NOMO-1 treated with dmso at 0.1 percent for 144 hours (cell line): ENCODE measurements around the gene SBK2.
"Not testable (repeated sequence)": the region's sequence is repeated elsewhere in the genome, so short reads cannot be mapped to it uniquely, and the experiment has no call there.

Experiments
- DNase-seq: peaks from one replicate; lab custom pipeline; 2025; ENCODE audit not compliant: unreplicated experiment; lab: John Stamatoyannopoulos, UW

Gene SBK2, protein sequence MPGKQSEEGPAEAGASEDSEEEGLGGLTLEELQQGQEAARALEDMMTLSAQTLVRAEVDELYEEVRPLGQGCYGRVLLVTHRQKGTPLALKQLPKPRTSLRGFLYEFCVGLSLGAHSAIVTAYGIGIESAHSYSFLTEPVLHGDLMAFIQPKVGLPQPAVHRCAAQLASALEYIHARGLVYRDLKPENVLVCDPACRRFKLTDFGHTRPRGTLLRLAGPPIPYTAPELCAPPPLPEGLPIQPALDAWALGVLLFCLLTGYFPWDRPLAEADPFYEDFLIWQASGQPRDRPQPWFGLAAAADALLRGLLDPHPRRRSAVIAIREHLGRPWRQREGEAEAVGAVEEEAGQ

DNA sequence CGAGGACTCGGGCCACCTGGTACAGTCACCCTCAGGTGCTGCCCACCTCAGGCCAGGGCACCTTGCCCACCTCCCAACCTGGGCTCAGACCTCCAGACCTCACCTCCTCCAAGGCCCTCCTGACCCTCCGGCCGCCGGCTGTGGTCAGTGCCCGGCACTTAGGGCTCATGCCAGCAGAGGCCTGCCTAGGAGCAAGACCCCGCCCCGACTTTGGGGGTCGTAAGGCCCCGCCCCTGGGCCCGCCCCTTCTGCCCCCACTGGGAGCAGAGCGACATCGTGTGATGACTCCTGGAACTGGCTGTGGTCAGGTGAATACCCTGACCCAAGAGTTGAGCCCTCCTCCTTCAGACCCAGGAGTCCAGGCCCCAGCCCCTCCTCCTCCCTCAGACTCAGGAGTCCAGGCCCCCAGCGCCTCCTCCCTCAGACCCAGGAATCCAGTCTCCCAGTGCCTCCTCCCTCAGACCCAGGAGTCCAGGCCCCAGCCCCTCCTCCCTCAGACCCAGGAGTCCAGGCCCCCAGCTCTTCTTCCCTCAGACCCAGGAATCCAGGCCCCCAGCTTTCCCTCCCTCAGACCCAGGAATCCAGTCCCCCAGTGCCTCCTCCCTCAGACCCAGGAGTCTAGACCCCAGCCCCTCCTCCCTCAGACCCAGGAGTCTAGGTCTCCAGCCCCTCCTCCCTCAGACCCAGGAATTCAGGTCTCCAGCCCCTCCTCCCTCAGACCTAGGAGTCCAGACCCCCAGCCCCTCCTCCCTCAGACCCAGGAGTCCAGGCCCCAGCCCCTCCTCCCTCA lies at the start of gene SBK2:
TSS of gene SBK2 (minus strand) at position 183 of the 790 bp plus-strand sequence. CDS start 839 bp downstream, outside the sequence.
- no peak for DNase-seq

DNA sequence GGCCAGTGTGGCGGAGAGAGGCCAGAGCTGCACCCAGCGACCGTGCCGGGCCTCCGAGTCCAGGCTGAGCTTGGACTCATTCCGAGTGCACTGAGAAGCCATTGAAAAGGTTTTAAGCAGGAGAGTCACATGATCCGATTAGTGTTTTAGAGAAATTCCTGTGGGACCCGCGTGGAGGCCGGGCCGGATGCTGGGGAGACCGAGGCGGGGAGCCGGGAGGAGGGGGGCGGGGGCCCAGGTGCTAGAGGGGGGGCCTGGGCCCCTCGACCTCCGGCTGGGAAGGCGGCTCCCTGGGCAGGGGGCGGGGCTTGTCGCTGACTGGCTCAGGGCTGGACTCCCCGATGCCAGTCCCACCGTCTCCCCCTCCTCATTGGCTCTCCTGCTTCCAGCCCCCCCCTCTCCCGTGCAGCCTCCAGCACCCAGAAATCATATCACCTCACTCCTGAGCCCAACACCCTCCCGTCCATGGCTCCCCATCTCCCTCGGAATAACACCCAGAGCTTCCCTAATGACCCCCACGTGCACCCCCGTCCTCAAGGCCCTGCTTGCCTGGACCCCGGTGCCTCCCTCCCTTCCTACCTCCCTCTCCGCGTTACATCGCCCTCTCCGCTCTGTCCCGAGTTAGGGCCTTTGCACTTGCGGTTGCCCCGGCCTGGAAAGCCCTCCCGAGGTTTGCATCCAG lies 48.9 kb upstream of the SBK2 start:
- no peak for DNase-seq

DNA sequence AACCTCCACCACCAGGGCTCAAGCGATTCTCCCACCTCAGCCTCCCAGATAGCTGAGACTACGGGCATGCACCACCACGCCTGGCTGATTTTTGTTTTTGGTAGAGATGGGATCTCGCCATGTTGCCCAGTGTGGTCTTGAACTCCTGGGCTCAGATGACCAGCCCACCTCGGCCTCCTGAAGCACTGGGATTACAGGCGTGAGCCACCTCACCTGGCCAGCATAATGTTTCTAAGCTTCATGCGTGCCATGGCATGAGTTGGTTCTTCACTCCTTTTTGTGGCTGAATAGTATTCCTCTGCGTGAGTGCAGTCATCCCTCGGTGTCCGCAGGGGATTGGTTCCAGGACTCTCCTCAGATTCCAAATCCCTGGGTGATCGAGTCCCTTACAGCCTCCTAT lies 47.9 kb upstream of the SBK2 start:
- DNase-seq, result no peak

DNA sequence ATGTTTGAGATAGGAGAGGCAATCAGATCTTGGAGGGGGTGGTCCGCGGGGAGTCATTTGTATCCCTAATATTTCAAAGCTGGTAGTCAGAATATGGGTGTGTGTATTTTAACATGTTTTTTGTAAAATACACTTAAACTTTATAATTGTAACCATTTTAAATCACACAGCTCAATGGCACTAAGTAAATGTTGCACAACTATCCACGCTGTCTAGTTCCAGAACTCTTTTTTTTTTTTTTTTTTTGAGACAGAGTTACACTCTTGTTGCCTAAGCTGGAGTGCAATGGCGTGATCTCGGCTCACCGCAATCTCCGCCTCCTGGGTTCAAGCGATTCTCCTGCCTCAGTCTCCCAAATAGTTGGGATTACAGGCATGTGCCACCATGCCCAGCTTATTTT lies 47.0 kb upstream of the SBK2 start:
- DNase-seq, result not testable (repeated sequence)

DNA sequence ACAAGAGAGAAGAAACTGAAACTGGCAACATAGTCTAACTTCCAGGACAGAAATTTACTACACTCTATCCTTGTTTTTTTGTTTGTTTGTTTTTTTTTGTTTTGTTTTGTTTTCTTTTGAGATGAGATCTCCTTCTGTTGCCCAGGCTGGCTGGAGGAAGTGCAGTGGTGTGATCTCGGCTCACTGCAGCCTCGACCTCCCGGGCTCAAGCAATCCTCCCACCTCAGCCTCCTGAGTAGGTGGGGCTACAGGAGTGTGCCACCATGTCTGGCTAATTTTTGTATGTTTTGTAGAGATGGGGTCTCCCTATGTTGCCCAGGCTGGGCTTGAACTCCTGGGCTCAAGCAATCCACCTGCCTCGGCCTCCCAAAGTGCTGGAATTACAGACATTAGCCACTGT lies 45.4 kb upstream of the SBK2 start:
- not testable (repeated sequence) for DNase-seq

DNA sequence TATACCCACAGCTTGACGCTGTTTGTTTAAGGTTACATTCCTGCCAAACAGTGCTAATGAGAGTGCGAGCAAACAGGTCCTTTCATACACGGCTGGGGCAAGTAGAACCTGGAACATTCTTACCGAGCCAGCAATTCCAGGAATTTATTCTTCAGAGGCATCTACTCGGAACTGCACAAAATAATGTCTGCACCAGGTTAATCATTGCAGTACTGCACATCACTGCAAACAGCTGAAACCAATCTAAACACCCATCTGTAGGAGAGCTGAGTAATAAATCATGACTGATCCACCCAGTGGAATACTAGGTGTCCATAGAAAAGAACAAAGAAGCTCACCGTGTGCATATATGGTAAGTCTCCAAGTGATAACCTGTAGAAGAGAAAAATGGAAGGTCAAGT lies 44.9 kb upstream of the SBK2 start:
- no peak for DNase-seq

DNA sequence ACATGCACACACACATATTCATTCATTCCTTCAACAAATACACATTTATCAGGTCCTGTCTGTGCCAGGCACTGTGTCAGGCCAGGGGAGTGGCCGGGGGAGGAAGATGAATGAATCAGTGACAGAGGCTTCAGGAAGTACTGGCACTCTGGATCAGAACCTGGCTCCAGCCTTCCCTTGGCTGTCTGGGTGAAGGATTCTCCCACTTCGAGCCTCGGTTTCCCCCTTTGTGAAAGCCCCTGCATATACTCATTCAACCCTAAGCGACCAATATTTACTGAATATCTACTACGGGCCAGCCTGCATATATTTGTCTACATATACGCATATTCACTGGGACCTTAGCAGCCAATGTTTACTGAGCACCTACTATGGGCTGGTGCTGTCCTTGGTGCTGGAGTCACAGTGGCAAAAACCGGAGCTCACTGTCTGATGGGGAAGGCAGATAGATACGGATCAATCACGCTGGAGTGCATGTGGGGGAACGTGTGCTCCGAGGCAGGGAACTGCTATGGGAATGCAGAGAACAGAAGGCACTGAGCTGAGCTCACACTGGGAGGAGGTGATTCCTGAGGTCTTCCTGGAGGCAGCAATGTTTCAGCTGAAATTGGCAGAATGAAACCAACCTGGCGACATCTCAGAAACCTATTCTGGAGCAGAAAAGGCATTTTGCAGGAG lies 44.4 kb upstream of the SBK2 start:
- no peak for DNase-seq

DNA sequence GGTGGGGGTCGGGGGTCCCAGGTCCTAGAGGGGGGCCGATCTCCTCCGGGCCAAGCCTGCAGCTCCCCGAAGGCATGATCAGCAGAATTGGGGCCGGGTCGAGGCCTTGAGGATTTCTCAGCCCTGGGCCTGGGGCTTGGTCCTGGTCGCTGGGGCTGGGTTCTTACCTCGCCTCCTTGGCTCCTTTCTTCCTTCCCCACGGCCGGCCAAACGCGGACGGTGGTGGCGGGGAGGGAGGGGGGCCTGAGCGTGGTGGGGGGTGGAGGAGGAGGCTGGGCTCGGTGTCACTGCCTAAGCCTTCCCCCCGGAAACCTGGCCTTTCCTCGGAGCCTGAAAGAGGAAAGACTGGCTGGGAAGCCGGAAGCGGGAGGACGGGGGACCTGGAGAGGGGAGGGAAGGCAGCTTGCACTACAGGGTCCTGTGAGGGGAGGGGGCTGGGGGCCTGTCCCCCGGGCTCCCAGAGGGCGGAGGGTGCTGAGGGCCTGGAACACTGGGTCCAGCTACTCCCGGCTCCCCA lies 43.8 kb upstream of the SBK2 start, which contains the start of gene ZNF579:
TSS of gene ZNF579 (minus strand) at position 221 of the 517 bp plus-strand sequence. CDS start 1,209 bp downstream, outside the sequence.
- DNase-seq, result peak; percentile 64

DNA sequence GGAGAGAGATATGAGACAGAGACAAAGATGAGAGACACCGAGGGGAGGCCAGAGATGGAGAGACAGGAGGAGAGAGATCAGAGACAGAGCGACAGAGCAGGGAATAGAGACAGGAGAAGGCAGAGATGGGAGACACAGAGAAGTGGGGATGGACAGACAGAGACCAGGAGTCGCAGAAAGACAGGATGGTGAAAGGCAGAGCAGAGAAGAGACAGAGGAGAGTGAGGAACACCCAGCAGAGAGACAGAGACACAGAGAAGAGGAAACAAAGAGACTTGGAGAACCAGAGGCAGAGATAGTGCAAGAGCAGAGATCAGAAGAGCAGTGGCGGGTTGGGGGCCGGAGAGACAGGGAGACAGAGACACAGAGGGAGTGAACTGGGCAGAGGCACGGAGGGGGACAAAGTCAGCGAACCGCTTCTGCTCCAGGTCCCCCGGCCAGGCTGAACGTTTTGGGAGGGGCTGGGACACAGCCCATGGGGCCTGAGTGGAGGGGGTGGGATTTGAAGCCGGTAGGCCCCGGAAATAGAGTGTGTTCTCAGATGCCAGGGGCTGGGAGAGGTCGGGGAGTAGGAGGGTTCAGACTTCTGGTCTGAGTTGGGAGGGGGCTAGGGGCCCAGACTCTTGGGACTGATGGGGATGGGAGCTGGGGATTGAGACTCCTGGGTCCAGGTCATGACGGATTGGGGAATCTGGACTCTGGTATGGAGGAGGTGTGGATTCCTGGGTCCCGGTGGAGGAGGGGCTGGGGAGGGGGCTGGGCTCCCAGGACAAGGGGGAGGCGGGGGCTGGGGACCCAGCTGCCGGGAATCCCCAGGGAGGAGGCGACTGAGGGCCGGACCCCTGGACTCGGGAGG lies 43.1 kb upstream of the SBK2 start:
- DNase-seq, result no peak

DNA sequence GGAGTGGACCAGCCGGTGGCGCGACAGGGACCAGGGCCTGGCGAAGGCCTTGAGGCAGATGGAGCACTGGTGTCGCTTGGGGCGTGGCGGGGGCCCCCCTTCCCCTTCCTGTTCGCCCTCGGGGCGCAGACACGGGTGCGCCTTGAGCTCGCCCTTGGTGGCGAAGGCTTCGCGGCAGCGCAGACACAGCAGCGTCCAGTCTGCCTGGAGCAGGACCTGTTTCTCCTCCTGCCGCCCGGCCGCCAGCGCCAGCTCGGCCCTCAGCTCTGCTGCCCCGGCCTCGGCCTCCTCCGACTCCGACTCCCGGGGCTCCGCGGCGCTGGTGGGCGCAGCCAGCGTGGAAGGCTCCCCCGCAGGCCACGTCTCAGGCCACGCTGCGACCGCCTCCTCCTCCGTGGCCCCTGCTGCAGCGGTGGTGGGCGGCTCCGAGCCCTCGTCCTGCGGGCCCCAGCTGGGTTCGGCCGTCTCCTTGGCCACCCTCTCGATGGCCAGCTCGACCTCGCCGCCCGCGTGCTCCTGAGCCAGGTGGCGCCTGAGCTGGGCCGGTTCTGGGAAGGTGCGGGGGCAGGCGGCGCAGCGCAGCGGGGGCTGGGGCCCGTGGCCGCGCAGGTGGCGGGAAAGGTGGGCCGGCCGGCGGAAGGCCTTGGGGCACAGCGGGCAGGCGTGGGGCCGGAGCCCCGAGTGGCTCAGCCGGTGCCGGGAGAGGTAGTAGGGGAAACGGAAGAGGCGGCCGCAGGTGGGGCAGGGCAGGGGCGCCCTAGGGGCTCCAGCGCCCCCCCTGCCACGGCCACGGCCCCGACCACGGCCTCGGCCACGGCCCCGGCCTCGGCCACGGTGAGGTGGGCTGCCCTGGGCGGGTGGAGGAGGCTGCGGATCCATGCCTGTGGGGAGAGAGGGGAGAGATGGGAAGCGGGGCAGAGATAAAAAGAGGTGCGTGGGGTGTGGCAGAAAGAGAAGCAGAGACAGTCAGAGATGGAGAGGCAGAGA lies 42.1 kb upstream of the SBK2 start:
- no peak for DNase-seq

DNA sequence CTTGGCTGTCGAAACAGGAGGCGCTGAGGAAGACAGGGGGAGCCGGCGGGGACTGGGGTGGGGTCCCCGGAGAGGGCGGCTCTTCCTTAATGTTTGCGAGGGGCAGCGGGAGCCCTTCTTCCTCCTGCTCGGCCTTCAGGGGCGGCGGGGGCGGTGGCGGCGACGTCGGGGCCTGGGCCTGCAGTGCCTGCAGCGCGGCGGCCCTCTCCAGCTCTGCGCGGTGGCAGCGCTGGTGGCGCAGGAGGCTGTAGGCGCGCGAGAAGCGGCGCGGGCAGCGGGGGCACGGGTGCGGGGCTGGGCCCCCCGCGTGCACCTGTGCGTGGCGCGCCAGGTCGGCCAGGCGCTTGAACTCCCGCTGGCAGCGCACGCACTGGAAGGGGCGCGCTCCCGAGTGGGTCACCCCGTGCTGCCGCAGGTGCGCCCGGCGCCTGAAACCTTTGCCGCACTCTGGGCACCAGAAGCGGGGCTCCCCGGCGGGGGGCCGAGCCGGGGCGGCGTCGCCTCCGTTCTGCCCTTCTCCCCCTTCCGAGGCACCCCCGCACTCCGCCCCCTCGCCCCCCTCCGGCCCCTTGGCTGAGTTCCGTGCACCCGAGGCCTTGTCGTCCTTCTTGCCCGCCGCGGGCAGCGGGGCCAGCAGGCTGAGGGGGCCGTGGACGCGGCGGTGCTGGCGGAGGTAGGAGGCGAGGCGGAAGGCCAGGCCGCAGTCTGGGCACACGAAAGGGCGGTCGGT lies 41.3 kb upstream of the SBK2 start:
- no peak for DNase-seq

DNA sequence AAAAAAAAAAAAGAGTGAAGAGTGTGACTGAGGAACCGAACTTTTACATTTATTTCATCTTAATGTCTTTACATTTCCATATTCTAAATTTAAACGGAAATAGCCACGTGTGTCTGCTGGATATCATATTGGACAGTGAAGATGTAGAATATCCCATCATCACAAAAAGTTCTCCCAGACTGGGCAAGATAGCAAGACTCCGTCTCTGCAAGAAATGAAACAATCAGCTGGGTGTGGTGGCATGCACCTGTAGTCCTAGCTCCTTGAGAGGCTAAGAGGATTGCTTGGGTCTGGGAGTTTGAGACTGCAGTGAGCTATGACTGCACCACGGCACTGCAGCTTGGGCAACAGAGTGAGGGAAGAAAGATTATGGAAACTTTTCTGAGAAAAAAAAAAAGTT lies 39.8 kb upstream of the SBK2 start:
- no peak for DNase-seq

DNA sequence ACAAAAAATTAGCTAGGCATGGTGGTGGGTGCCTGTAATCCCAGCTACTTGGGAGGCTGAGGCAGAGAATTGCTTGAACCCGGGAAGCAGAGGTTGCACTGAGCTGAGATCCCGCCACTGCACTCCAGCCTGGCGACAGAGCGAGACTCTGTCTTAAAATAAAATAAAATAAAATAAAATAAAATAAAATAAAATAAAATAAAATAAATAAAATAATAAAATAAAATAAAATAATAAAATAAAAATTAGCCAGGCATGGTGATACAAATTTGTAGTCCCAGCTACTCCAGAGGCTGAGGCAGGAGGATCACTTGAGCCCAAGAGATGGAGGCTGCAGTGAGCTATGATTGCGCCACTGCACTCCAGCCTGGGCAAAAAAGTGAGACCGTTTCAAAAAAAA lies 37.0 kb upstream of the SBK2 start:
- DNase-seq, result not testable (repeated sequence)

DNA sequence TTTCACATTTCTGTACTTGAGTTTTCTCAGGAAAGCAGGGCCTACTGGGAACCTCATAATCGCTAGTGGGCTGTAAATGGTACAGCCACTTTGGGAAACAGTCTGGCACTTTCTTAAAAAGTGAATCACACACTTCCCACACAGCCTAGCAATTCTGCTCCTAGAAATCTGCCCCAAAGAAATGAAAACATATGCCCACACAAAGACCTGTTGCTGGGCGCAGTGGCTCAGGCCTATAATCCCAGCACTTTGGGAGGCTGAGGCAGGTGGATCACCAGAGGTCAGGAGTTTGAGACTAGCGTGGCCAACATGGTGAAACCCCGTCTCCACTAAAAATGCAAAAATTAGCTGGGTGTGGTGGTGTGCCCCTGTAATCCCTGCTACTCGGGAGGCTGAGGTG lies 32.5 kb upstream of the SBK2 start:
- DNase-seq, result not testable (repeated sequence)

DNA sequence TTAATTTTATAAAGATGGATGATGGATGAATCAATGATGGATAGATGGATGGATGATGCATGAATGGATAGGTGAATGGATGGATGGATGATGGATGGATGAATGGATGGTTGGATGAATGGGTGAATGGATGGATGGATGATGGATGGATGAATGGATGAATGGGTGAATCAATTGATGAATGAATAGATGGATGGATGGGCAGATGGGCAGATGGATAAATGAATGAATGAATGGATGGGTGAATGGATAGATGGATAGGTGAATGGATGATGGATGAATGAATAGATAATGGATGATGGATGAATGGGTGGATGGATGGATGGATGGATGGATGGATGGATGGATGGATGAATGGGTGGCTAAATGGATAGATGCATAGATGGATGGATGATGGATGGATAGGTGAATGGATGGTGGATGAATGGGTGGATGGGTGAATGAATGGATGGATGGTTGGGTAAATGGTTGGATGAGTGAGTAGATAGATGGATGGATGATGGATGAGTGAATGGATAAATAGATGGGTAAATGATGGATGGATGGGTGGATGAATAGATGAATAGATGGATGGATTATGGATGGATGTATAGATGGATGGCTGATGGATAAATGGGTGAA lies 30.9 kb upstream of the SBK2 start:
- no peak for DNase-seq

DNA sequence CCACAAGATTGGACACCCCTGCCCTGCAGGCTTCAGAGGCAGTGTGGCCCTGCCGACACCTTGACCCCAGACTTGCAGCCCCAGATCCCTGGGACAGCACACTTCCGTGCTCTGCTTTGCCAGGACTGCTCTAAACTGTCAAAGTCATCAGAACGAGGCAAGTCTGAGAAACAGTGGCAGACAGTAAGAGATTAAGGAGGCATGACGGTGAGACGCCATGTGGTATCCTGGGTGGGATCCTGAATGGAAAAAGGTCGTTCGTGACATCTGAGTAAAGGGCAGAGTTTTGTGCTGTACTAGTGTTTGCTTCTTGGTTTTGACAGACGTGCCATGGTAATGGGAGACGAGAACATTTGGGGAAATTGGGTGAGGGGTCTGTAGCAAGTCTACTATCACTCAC lies 29.9 kb upstream of the SBK2 start:
- DNase-seq, result no peak

DNA sequence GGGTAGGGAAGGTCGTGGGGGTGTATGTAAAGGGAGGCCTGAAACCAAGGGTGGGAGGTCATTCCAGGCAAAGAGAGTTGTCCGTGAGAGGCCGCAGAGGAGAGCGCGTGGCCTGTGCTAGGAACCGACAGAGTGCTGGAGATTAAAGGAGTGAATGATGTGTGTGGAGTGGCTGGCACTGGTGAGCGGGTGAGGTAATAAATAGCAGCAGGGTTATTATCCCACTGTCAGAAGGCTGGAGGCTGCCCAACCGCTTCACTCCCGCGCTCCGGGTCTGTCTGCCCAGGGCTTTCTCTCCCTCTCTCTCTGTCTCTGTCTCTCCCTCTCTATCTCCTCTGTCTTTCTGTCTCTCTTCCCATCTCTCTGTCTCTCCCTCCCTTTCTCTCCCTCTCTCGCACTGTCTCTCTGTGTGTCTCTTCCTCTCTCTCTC lies 26.3 kb upstream of the SBK2 start:
- DNase-seq, result no peak

DNA sequence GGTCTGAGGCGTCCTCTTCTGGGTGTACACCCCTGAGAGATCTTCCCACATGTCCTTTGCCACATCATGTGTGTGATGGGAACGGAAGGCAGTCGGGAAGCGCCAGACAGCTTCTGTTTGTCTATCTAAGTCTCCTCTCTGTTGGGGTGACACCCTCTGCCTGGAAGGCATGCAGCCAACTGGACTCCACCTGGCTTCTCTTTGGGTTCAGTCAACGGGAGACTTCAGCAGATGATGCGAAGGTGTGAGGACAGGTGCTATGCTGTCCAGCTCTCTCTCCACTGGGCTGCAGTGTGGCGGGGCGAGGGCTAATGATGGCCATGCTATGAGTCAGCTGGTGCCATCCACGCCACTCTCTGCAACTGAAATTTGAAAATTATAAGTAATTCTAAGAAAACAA lies 22.8 kb upstream of the SBK2 start:
- DNase-seq, result no peak
